BLaER1 (cell line): ENCODE measurements around the gene ZIC5.
A peak's percentile ranks its signal among the peaks of the same experiment; 100 is the strongest.

Experiments
- H3K27ac ChIP-seq: shearing (Covaris generic); formaldehyde crosslinking; 2 replicates; pipeline ENCODE4 v1.8.1; 2022
- H3K27me3 ChIP-seq: shearing (Covaris generic); formaldehyde crosslinking; 2 replicates; pipeline ENCODE4 v1.8.1; 2022
- H3K36me3 ChIP-seq: shearing (Covaris generic); formaldehyde crosslinking; 2 replicates; pipeline ENCODE4 v1.8.1; 2022
- H3K4me1 ChIP-seq: shearing (Covaris generic); formaldehyde crosslinking; 2 replicates; pipeline ENCODE4 v1.8.1; 2022
- H3K4me2 ChIP-seq: shearing (Covaris generic); formaldehyde crosslinking; 2 replicates; pipeline ENCODE4 v1.8.1; 2022
- H3K4me3 ChIP-seq: shearing (Covaris generic); formaldehyde crosslinking; 2 replicates; pipeline ENCODE4 v1.8.1; 2022
- H3K9ac ChIP-seq: shearing (Covaris generic); formaldehyde crosslinking; 2 replicates; pipeline ENCODE4 v1.8.1; 2022
- H3K9me3 ChIP-seq: shearing (Covaris generic); formaldehyde crosslinking; 2 replicates; pipeline ENCODE4 v1.8.1; 2022
- H4K20me1 ChIP-seq: shearing (Covaris generic); formaldehyde crosslinking; 2 replicates; pipeline ENCODE4 v1.8.1; 2022
- Cebpa-rat ChIP-seq: shearing (Covaris generic); IDR thresholded peaks from 2 replicates; pipeline ENCODE4 v1.8.1; 2022

ZIC5 gene

DNA sequence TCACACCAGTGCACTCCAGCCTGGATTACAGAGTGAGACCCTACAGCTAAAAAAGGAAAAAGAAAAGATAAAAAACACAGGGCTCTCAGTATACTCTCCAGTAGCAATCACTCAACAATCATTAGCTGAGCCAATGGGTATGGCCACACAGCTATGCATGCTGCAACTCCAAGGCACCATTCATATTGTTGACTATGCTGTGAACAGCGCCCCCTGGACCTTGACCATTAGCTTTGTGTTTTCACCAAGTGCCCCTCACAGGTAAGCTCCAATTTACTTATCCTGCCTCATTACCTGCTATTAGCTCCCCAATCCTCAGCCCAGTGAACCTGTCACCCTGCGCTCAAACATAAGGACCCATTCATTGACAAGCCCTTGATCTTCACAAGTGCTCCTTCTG, 35.8 kb downstream of the ZIC5 start:
- H3K9me3 ChIP-seq: no peaks in the 10 kb centered on the region
- H3K9ac ChIP-seq: no peak overlapping the region
- H4K20me1 ChIP-seq: no peaks in the 10 kb centered on the region
- TF ChIP-seq Cebpa-rat: no peak
- no peak overlapping the region for H3K27ac ChIP-seq
- H3K4me3 ChIP-seq: no peak overlapping the region
- H3K4me2 ChIP-seq: no peak overlapping the region
- peaks cover 6% of the 10 kb centered on the region for H3K4me1 ChIP-seq
- no peaks in the 10 kb centered on the region for H3K27me3 ChIP-seq
- no peaks in the 10 kb centered on the region for H3K36me3 ChIP-seq

DNA sequence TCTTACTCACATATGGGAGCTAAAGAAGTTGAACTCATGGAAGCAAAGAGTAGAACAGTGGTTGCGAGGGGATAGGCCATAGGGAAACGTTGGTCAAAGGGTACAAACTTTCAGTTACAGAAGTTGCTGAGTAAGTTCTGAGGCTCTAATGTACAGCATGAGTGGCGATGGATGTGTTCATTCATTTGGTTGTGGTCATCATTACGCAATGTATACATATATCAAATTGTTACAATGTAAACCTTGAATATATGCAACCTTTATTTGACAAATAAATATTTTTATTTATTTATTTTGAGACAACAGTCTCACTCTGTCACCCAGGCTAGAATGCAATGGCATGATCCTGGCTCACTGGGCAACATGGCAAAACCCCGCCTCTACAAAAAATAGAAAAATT, 38.7 kb downstream of the ZIC5 start:
- Histone ChIP-seq H3K9ac (no peak overlapping the region), H4K20me1 (no peaks in the 10 kb centered on the region), H3K9me3 (no peaks in the 10 kb centered on the region), H3K4me3 (no peak overlapping the region), H3K4me1 (peaks cover 20% of the 10 kb centered on the region), H3K36me3 (no peaks in the 10 kb centered on the region), H3K4me2 (no peak overlapping the region), H3K27me3 (no peaks in the 10 kb centered on the region), H3K27ac (no peak overlapping the region)
- TF ChIP-seq Cebpa-rat: 0 out of 2 replicates have a peak, but pooled peaks have one; percentile 14

DNA sequence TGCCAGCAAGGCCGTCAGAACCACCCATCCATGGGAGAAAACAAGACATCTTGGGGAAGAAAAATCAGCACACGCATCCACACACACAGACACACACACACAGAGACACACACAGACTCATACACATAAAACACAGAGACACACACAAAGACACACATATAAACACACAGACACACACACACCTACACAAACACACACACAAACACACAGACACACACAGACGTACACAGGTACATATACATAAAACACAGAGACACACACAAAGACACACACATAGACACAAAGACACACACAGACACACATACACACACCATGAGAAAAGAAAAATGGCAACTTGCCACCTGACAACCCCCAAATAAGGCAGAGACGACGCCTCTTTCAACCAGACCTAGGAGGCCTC, 40.6 kb downstream of the ZIC5 start:
- Histone ChIP-seq H3K27me3 (no peaks in the 10 kb centered on the region), H3K9ac (no peak overlapping the region), H3K27ac (peak overlapping the region; percentile 31; the same call in 1 of the 2 replicates), H3K36me3 (no peaks in the 10 kb centered on the region), H3K4me3 (no peak overlapping the region), H3K4me2 (peak overlapping the region; percentile 68), H3K4me1 (peaks cover 20% of the 10 kb centered on the region), H3K9me3 (no peaks in the 10 kb centered on the region), H4K20me1 (no peaks in the 10 kb centered on the region)
- no peak for TF ChIP-seq Cebpa-rat

DNA sequence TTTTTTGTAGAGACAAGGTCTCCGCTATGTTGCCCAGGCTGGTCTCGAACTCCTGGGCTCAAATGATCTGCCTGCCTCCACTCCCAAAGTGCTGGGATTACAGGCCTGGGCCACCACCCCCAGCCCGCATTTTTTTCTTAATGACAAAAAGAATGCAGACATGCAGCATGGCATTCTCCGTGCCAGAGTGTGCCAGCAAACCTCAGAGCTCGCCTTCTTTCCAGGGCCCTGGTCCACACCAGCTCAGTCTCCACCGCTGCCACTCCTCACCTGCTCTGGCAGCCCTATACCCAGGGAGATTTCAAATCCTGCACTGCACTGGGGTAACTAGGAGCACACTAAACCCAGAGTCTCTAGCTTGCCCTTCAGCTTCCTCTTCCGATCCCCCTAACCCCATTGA, 41.7 kb downstream of the ZIC5 start:
- Histone ChIP-seq H3K27ac (peak overlapping the region; percentile 23; the same call in 1 of the 2 replicates), H3K4me1 (peaks cover 20% of the 10 kb centered on the region), H3K9ac (no peak overlapping the region), H3K27me3 (no peaks in the 10 kb centered on the region), H4K20me1 (no peaks in the 10 kb centered on the region), H3K36me3 (no peaks in the 10 kb centered on the region), H3K9me3 (no peaks in the 10 kb centered on the region), H3K4me3 (no peak overlapping the region), H3K4me2 (peak overlapping the region; percentile 68)
- no peak for TF ChIP-seq Cebpa-rat

DNA sequence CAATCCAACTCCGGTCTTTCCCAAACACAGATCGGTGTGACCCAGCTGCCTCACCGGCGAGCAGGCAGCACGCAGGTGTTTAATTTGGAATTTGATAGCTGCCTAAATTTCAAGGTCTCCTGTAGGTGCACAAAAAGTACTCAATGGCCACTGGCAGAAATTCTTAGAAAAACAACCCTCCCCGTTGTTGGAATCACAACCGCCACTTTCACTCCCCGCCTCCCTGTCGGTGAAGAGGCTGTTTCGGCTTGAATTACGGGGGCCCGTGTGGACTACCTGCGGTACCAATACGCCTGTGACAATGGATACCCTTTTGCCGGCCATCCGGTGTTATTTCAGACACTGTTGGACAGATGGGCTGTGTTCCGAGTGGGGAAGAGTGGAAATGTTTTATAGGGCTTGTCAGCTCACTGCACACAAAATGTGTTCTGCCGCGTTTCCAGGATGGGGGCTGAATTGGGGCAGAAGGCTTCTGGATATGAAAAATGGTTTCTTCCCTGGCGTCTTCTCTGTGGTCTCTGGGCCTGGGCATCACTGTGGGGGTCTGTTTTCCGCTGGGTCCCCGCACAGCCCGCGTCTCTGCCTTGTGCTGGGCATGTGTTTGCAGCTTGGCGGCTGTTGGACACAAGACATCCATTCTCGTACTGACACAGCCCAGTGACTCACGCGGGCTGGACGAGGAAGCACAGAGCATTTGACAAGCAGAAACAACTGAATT, 45.4 kb downstream of the ZIC5 start:
- no peak for TF ChIP-seq Cebpa-rat
- Histone ChIP-seq H3K9me3 (peaks cover 4% of the 10 kb centered on the region; the same call in 1 of the 2 replicates), H3K4me1 (peaks cover 18% of the 10 kb centered on the region), H4K20me1 (no peaks in the 10 kb centered on the region), H3K4me3 (no peak overlapping the region), H3K27ac (no peak overlapping the region), H3K27me3 (no peaks in the 10 kb centered on the region), H3K36me3 (no peaks in the 10 kb centered on the region), H3K4me2 (no peak overlapping the region), H3K9ac (no peak overlapping the region)

DNA sequence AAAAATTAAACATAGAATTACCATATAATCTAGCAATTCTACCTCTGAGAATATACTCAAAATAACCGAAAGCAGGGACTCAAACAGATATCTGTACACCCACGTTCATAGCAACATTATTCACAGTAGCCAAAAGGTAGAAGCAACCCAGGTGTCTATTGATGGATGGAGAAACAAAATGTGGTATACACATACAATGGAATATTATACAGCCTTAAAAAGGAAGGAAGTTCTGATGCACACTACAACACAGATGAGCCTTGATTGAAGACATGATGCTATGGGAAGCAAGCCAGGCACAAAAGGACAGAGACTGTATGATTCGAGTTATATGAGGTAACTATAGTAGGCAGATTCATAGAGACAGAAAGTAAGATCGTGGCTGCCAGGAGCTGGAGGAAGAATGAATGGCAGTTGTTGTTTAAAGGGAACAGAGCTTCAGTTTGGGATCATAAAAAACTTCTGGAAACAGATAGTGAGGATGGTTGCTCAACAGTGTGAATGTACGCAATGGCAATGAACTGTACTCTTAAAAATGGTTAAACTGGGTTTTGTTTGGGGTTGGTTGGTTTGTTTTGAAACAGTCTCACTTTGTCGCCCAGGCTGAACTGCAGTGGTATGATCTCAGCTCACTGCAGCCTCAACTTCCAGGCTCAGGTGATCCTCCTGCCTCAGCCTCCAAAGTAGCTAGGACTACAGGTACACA, 47.5 kb downstream of the ZIC5 start:
- H3K36me3 ChIP-seq: no peaks in the 10 kb centered on the region
- H3K27ac ChIP-seq: no peak overlapping the region
- H3K4me2 ChIP-seq: no peak overlapping the region
- H3K9ac ChIP-seq: no peak overlapping the region
- H3K4me3 ChIP-seq: no peak overlapping the region
- no peak for TF ChIP-seq Cebpa-rat
- peaks cover 15% of the 10 kb centered on the region for H3K4me1 ChIP-seq
- H3K27me3 ChIP-seq: no peaks in the 10 kb centered on the region
- H4K20me1 ChIP-seq: no peaks in the 10 kb centered on the region
- peaks cover 4% of the 10 kb centered on the region; the same call in 1 of the 2 replicates for H3K9me3 ChIP-seq

DNA sequence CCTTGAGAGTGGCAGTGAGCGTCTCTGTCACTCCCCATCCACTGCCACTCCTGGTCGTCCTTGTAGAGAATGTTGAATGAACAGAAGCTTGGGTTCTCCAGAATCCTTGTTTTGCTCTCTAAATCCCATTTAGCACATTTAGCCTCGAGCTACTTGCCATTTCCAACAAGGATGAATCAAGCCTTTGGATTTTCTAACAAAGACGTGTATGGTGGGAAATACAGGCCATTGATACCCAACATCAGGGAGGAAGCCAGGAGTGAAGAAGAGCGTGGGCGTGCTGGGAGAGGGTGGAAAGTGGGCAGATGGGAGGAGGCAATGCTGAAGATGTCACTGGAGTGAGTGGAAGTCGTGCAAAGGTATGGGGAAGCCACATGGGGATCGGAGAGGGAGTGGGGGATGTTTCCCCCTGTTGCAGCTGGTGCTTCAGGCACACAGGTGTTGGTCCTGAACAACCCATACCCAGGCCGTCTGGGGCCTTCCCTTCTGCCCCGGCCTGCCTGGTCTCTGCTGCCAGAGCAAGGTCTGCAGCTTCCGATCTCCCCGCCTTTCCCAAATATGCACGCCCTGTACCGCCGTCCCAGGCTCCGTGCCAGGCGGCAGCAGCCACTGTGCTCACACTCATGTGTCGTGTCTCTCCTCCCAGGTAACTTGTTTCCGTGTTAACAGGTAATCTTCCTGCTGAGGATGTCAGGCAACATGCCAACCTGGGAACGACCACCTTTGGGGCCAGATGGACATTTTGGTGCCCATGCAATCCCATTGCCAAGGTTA, 48.7 kb downstream of the ZIC5 start:
- Histone ChIP-seq H4K20me1 (no peaks in the 10 kb centered on the region), H3K4me1 (peaks cover 17% of the 10 kb centered on the region), H3K36me3 (no peaks in the 10 kb centered on the region), H3K27me3 (no peaks in the 10 kb centered on the region), H3K9me3 (peaks cover 4% of the 10 kb centered on the region; the same call in 1 of the 2 replicates), H3K27ac (no peak overlapping the region), H3K4me3 (no peak overlapping the region), H3K9ac (no peak overlapping the region), H3K4me2 (no peak overlapping the region)
- no peak for TF ChIP-seq Cebpa-rat

DNA sequence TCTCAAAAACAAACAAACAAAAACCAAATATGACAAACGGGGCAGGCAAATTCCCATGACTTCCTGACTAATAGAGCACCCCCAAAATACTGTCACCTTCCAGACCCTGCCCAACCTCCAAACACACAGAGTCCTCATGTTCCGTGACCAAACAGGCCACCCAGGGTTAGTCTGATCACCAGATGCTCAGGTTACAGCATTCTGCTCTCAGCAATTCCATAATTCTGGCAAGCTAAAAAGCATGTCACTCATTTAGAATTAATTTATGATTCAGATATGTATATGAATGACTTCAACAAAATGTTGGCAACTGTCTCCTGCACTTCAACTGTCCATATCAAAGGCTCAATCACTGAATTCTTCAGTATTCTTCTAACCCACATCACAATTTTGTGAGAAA, 52.4 kb downstream of the ZIC5 start:
- Histone ChIP-seq H3K27me3 (no peaks in the 10 kb centered on the region), H3K4me3 (no peak overlapping the region), H3K9ac (no peak overlapping the region), H3K27ac (no peak overlapping the region), H3K9me3 (peaks cover 2% of the 10 kb centered on the region; the same call in 1 of the 2 replicates), H3K4me1 (peaks cover 17% of the 10 kb centered on the region), H3K36me3 (no peaks in the 10 kb centered on the region), H3K4me2 (peak overlapping the region; percentile 62), H4K20me1 (no peaks in the 10 kb centered on the region)
- no peak for TF ChIP-seq Cebpa-rat

DNA sequence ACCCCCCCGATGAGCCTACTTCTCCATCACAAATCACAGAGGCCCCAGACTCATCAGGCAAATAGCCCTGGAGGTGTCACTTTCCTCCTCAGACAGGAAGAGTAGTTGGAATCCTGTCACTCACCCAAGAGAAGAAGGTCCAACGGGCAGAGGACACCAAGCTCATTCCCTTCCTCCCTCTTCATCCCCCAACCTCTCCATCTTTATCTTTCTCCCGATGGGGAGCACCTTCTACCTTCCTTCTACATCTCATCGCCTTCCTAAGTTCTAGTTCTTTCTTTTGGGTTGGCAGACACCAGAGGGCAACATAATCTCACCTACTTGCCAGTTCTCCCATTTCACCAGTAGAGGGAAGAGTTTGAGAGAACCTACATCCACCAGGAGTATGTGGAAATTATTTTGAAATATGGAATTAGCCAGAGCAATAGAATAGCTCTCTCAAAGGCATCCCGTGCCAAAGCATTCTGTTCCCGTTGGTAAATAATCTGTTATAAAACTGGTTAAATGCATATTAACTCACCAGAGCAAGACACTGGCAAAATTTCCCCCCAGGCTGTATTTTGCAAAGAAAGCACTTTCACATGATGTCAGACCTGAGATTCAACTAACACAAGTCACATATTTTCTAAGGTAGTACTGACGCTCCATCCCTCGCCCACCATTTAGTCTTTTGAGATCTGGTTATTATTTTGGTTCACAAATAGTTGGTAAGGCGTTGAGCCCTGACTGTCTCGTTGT, 55.0 kb downstream of the ZIC5 start:
- H3K9ac ChIP-seq: no peak overlapping the region
- no peaks in the 10 kb centered on the region for H4K20me1 ChIP-seq
- H3K27me3 ChIP-seq: no peaks in the 10 kb centered on the region
- H3K27ac ChIP-seq: no peak overlapping the region
- H3K4me2 ChIP-seq: no peak overlapping the region
- TF ChIP-seq Cebpa-rat: no peak
- no peak overlapping the region for H3K4me3 ChIP-seq
- peaks cover 17% of the 10 kb centered on the region for H3K4me1 ChIP-seq
- H3K36me3 ChIP-seq: no peaks in the 10 kb centered on the region
- no peaks in the 10 kb centered on the region for H3K9me3 ChIP-seq
